Stimulated activated CD4-positive, alpha-beta T cell treated with anti-CD3 and anti-CD28 coated beads, Interleukin-4, amount 100 ng/mL, for 1 hour (primary cell): ENCODE results near the gene SLC2A13.
"Not testable (repeated sequence)": the region's sequence is repeated elsewhere in the genome, so short reads cannot be mapped to it uniquely, and the experiment has no call there.

ENCODE experiments used
- DNase-seq: peaks from one replicate; pipeline ENCODE4 v3.0.0-alpha.2; 2020

Gene SLC2A13

GRCh38 chr12:40034156-40034555 is 71.7 kb downstream of the SLC2A13 start:
- no peak for DNase-seq

- DNase-seq: no peak
These were observed 72.6 kb downstream of the SLC2A13 start for GRCh38 chr12:40033242-40033630.

GRCh38 chr12:40032433-40033241 is 73.2 kb downstream of the SLC2A13 start:
- DNase-seq: no peak

- DNase-seq: no peak
These were observed 73.9 kb downstream of the SLC2A13 start for GRCh38 chr12:40031965-40032364.

GRCh38 chr12:40030970-40031369 is 74.9 kb downstream of the SLC2A13 start:
- DNase-seq: not testable (repeated sequence)

GRCh38 chr12:40028296-40028695 is 77.6 kb downstream of the SLC2A13 start:
- no peak for DNase-seq

GRCh38 chr12:40022850-40023249 is 83.0 kb downstream of the SLC2A13 start:
- DNase-seq: no peak

GRCh38 chr12:40020261-40020691 is 85.6 kb downstream of the SLC2A13 start:
- DNase-seq: no peak

DNA sequence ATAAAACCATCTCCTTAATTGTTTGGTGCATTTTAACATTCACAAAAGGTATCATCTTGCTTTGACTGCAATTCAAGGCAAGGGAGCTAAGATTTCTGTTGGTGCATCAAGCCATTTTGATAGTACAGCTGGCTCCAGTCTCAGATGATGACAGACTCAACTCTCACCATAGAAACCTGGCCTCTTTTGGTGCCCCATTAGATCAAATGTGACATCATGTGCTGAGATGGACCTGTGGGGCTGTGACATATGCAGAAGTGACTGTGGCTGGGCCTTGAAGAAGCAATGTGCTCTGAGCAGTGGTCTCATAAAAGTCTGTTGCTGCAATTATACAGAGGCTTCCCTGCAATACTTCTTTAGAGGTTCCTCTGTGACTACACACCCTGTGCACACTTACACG is 88.4 kb downstream of the SLC2A13 start:
- DNase-seq: no peak

- DNase-seq: no peak
These were observed 88.9 kb downstream of the SLC2A13 start for GRCh38 chr12:40016980-40017379.

GRCh38 chr12:40015881-40016280 is 90.0 kb downstream of the SLC2A13 start:
- no peak for DNase-seq

DNA sequence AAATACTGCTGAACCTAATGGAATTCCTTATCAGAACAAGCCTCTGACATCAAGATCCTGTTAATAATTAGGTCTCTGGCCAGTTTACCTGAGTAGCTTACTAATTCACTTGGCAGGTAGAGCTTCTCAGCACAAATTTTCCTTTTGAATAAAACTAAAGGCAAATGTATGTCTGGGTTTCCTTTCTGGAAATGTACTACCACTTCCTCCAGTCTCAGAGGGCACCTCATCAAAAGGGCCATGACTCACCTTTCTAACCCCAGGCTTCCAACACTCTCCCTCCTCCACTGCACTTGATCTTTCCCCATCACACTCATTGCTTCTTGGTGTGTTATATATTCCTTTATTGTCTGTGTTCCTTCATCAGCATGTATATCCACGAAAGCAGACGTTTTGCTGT is 90.5 kb downstream of the SLC2A13 start:
- DNase-seq: no peak

DNA sequence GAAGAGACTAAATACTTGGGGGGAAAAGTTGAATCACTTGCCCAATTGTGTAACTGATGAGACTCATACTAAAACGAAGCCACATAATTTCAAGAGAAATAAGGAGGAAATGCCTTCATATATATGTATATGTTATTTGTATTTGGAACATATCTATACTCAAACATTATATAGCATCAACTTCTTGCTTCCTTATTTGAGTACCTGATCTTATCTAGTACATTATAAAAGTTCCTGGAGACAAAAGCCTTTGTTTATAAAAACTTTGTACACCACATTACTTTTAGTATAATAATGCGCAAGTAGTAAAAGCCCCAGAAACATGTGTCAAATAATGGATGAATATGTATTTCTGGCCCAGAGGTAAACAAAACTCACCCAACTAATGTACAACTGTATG is 92.0 kb downstream of the SLC2A13 start:
- no peak for DNase-seq

- DNase-seq: no peak
These were observed 92.6 kb downstream of the SLC2A13 start for GRCh38 chr12:40013292-40013691.

GRCh38 chr12:40012711-40013110 is 93.2 kb downstream of the SLC2A13 start:
- DNase-seq: no peak

GRCh38 chr12:40011775-40012129 is 94.1 kb downstream of the SLC2A13 start:
- no peak for DNase-seq

GRCh38 chr12:40010899-40011774 is 94.7 kb downstream of the SLC2A13 start:
- DNase-seq: peak; percentile 7

- DNase-seq: no peak
These were observed 103.4 kb downstream of the SLC2A13 start for GRCh38 chr12:40002178-40003169.

GRCh38 chr12:40001406-40001805 is 104.5 kb downstream of the SLC2A13 start:
- no peak for DNase-seq

DNA sequence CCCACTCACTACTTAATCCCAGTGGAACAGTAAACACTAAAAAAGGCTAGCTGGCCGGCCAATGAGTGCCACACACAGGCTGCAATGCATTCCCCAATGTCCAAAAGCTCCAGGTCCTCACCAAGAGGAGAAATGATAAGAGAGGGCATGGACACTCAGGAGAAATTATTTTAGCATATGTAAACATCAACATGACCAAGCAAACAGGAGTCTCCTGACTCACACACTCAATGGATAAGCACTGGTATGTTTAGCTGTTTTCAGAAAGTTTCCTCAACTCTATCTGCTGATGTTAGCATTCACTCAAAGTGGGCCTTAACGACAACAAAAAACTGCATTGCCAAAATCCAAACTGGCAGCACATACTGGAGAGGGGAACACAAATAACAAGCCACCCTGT is 105.0 kb downstream of the SLC2A13 start:
- no peak for DNase-seq

DNA sequence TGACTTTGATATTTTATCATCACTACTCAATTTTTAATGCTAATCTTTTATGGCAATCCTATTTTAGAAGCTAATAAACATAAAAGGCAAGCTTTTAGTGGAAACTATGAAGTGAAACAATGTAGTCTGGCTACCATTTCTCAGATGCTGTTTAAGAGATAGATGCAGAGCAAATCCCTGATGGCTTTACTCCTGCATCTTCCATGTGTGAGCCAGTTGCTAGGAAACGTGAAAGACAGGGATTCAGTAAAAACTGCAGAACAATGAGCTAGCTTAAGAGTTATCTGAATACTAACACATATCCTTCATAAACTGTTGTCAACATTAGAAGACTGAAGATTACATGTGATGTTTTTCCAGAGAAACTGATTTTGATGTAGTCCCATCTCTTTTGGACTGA is 112.6 kb downstream of the SLC2A13 start:
- DNase-seq: no peak
